Measurements from ENCODE around the gene IFT172.
"Not testable (repeated sequence)": the region's sequence is repeated elsewhere in the genome, so short reads cannot be mapped to it uniquely, and the experiment has no call there.

Gene IFT172

GRCh38 chr2:27489498-27490397 lies at the start of gene IFT172:
Gene IFT172, minus strand, starts transcription at chr2:27489743. Its CDS starts 90 bp downstream, at chr2:27489653.
- in situ Hi-C loops (cut with HindIII; ENCODE audit: low sequenced_read_pairs): no loop called here

- in situ Hi-C loops (cut with HindIII; ENCODE audit: low sequenced_read_pairs): not testable (repeated sequence)
Measured at GRCh38 chr2:27538839-27539450, 49.4 kb upstream of the IFT172 start.

DNA sequence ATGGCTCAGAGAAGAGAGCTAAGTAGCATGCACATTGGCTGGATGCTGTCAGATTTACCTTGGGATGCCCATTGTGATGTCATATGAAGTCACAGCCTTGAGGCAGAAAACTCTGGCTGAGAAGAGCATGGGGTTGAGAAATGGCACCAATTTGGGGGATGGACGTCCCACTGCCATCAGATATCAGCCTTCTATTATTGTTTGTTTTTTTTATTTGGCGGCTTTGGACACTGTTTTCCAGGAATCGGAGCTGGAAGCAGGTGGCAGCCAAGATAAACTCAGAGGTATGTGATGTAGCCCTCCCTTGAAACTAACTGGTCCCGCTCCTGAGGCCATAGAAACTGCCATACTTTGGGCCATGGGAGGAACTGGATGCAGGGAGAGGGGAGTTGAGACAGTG lies 47.7 kb upstream of the IFT172 start:
- in situ Hi-C loops (cut with HindIII; ENCODE audit: low sequenced_read_pairs): no loop called here

GRCh38 chr2:27531983-27532382 lies 42.4 kb upstream of the IFT172 start:
- in situ Hi-C loops (cut with HindIII; ENCODE audit: low sequenced_read_pairs): no loop called here

DNA sequence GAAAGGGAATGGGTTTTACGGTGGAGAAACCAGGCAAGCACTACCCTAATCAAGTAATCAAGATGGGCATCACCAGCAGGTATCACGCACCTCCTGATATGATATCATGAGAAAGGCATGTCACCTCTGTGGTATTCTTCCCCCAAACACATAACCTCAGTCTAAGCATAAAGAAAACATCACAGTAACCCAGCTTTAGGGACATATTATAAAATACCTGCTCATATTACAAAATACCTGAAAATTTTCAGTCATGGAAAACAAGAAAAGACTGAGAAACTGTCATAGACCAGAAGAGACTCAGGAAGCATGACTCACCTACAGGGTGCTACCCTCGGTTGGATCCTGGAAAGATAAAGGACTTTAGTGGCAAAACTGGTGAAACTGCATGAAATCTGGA lies 37.6 kb upstream of the IFT172 start:
- in situ Hi-C loops (cut with HindIII; ENCODE audit: low sequenced_read_pairs): no loop called here

DNA sequence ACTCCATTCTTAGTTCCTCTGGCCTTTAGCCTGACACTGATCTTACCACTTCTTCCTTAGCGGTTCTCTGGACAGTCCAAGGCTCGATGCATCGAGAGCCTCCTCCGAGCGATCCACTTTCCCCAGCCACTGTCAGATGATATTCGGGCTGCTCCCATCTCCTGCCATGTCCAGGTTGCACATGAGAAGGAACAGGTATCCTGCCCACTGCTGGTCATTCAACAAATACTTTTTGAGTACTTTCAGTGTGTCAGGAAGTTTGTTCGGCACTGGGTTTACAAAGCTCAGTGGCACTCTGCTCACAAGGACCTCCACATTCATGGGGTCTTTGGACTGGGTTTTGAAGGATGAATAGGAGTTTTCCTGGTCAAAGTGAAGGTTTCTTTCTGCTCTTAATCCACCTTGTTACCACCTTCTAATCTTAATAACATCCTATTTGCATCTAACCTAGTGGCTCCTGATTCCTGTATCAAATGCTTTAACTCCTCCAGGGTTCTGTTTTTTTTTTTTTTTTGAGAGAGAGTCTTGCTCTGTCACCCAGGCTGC lies 32.9 kb upstream of the IFT172 start:
- in situ Hi-C loops (cut with HindIII; ENCODE audit: low sequenced_read_pairs): no loop called here

GRCh38 chr2:27520316-27520715 lies 30.8 kb upstream of the IFT172 start:
- in situ Hi-C loops (cut with HindIII; ENCODE audit: low sequenced_read_pairs): no loop called here

- in situ Hi-C loops (cut with HindIII; ENCODE audit: low sequenced_read_pairs): no loop called here
Measured at GRCh38 chr2:27518782-27519113, 29.2 kb upstream of the IFT172 start.

DNA sequence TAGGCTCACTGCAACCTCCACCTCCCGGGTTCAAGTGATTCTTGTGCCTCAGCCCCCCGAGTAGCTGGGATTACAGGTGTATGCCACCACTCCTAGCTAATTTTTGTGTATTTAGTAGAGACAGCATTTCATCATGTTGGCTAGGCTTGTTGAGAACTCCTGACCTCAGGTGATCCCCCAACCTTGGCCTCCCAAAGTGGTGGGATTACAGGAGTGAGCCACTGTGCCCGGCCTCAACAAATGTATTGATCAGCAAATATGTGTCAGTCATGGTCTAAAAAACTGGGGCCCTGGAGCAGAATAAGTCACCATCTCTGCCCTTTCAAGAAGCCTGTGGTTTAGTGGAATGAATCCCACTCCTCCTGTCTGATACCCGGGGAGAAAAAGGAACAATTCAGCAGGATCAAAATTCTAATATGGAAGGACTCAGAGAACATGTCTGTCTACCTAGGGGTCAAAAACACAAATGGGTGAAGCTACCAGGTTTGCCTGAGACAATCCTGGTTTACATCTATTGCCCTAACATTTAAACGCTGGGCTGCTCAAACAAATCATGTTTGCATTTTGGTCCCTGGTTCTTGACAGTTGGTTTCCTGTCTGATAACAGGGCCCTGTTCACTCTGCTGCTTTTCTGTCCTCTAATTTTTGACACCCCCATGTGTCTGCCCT lies 28.7 kb upstream of the IFT172 start:
- in situ Hi-C loops (cut with HindIII; ENCODE audit: low sequenced_read_pairs): no loop called here

DNA sequence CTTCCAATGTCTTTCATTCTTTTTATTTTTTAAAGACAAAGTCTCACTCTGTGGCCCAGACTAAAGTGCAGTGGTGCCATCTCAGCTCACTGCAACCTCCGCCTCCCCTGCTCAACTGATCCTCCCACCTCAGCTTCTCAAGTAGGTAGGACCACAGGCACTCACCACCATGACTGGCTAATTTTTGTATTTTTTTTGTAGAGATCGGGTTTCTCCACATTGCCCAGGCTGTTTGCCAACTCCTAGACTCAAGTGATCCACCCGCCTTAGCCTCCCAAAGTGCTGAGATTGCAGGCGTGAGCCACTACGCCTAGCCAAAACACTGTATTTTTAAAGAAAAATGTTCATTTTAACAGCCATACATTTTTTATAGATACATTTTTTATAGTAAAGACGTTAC lies 19.8 kb upstream of the IFT172 start:
- in situ Hi-C loops (cut with HindIII; ENCODE audit: low sequenced_read_pairs): no loop called here

GRCh38 chr2:27507293-27507692 lies 17.8 kb upstream of the IFT172 start:
- in situ Hi-C loops (cut with HindIII; ENCODE audit: low sequenced_read_pairs): no loop called here

DNA sequence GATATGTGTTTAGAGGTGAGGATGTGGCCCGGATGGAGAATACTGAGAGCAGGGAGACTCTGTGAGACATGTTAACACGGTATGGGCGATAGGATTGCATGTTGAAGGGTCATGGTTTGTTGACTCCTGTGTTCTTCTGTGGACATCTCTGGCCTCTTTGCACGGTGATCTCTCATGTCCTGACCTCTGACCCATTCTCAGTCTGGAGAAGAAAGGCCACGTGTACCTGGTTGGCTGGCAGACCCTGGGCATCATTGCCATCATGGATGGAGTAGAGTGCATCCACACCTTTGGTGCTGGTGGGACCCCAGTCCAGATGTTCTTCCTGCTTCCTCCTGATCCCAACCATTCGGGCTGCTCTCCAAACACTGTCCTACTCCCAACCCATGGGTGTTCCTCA lies 17.0 kb upstream of the IFT172 start:
- in situ Hi-C loops (cut with HindIII; ENCODE audit: low sequenced_read_pairs): no loop called here

DNA sequence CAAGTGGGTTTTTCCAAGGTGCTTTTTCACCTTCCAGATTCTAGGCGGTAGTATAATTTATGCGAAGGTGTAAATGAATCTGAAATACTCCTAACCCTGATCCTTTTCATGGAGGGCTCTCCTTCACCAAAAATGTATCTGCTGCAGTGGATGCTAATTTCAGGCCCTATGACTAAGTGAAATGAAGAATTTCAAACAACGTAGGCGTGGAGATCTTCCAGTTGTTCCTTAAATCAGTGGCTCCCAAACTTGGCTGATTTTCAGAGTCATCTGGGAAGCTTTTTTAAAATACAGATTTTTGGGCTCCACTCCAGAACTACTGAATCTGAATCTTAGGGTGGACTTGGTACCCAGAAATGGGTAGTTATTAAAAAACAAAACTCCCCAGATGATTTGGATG lies 12.6 kb upstream of the IFT172 start:
- in situ Hi-C loops (cut with HindIII; ENCODE audit: low sequenced_read_pairs): loop anchor here (5.0 kb wide), 1 partner anchor 70 kb away; no protein-coding TSS in a partner anchor

GRCh38 chr2:27501042-27501441 lies 11.5 kb upstream of the IFT172 start:
- in situ Hi-C loops (cut with HindIII; ENCODE audit: low sequenced_read_pairs): loop anchor here (5.0 kb wide), 1 partner anchor 71 kb away; no protein-coding TSS in a partner anchor

GRCh38 chr2:27498975-27499374 lies 9.4 kb upstream of the IFT172 start:
- in situ Hi-C loops (cut with HindIII; ENCODE audit: low sequenced_read_pairs): no loop called here

GRCh38 chr2:27497288-27497627 lies 7.7 kb upstream of the IFT172 start:
- in situ Hi-C loops (cut with HindIII; ENCODE audit: low sequenced_read_pairs): no loop called here

GRCh38 chr2:27496357-27497287 lies 7.1 kb upstream of the IFT172 start, which contains the start of gene GCKR:
Gene GCKR, plus strand, starts transcription at chr2:27496839. Its CDS starts 66 bp downstream, at chr2:27496905.
- in situ Hi-C loops (cut with HindIII; ENCODE audit: low sequenced_read_pairs): no loop called here

DNA sequence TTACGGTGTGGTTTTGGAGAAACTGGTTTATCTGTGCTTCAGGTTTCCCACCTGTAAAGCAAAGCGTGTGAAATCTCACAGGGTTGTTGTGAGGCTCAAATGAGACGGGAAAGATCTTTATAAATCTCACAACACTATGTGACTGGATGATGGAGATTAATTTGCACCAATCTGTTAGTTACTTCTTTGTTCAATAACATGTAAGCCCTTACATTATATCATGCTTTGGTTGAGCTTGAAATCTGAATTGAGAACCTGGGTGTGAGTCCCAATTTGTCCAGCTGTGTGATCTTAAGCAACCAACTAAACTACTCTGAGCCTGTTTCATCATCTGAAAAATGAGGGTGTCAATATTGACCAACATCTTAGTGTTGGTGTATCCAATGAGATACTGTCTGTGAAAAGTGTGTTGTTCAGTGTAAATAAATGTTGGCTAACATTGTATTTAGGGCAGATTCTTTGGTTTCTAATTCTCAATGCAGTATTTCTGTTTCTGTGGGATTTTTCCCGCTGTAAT lies 6.4 kb upstream of the IFT172 start:
- in situ Hi-C loops (cut with HindIII; ENCODE audit: low sequenced_read_pairs): no loop called here

- in situ Hi-C loops (cut with HindIII; ENCODE audit: low sequenced_read_pairs): no loop called here
Measured at GRCh38 chr2:27494944-27495554, 5.5 kb upstream of the IFT172 start, which contains the start of gene FNDC4. Gene FNDC4, minus strand, starts transcription at chr2:27495200. Its CDS starts 521 bp downstream, at chr2:27494679.

Data from endothelial cell of hepatic sinusoid (primary cell).